ENCODE measurements around the gene GTF2E1. TPM values are rescaled to one million over a fixed set of nuclear protein-coding genes. Genes with fewer than 3 reads are reported as not detected.
"Not testable (repeated sequence)": the region's sequence is repeated elsewhere in the genome, so short reads cannot be mapped to it uniquely, and the experiment has no call there.

Gene GTF2E1
- total RNA-seq, 4 donors from 2014 or later = 5.2 to 16.4 (median 7.5) TPM

GRCh38 chr3:120730576-120731542, 11.7 kb upstream of the GTF2E1 start:
- DNase-seq (ENCODE audit: low spot score in 2 of 2) = no peak
- Histone ChIP-seq H3K27ac (no peak overlapping the region), H3K36me3 (peaks cover 6% of the 10 kb centered on the region), H3K27me3 (no peaks in the 10 kb centered on the region), H3K9me3 (no peaks in the 10 kb centered on the region), H3K4me3 (no peak overlapping the region), H3K4me1 (no peaks in the 10 kb centered on the region)
- 92% methylated on average over 4 of the region's 4 CpGs for WGBS
- TF ChIP-seq EP300 (IDR thresholded peaks at IDR 0.05) = no peak
- TF ChIP-seq, protein P1, sequence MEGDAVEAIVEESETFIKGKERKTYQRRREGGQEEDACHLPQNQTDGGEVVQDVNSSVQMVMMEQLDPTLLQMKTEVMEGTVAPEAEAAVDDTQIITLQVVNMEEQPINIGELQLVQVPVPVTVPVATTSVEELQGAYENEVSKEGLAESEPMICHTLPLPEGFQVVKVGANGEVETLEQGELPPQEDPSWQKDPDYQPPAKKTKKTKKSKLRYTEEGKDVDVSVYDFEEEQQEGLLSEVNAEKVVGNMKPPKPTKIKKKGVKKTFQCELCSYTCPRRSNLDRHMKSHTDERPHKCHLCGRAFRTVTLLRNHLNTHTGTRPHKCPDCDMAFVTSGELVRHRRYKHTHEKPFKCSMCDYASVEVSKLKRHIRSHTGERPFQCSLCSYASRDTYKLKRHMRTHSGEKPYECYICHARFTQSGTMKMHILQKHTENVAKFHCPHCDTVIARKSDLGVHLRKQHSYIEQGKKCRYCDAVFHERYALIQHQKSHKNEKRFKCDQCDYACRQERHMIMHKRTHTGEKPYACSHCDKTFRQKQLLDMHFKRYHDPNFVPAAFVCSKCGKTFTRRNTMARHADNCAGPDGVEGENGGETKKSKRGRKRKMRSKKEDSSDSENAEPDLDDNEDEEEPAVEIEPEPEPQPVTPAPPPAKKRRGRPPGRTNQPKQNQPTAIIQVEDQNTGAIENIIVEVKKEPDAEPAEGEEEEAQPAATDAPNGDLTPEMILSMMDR (IDR thresholded peaks at IDR 0.05) = no peak
- TF ChIP-seq POLR2AphosphoS5 (IDR thresholded peaks at IDR 0.05) = no peak

DNA sequence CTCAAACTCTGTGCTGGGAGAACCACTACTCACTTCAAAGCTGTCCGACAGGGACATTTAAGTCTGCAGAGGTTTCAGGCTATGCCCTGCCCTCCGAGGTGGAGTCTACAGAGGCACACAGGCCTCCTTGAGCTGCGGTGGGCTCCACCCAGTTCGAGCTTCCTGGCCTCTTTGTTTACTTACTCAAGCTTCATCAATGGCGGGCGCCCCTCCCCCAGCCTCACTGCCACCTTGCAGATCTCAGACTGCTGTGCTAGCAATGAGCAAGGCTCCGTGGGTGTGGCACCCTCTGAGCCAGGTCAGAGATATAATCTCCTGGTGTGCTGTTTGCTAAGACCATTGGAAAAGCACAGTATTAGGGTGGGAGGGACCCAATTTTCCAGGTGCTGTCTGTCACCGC, 4.5 kb upstream of the GTF2E1 start:
- not testable (repeated sequence) for H3K27ac ChIP-seq; DNase-seq (ENCODE audit: low spot score in 2 of 2); H3K36me3 ChIP-seq; H3K9me3 ChIP-seq; H3K4me3 ChIP-seq; H3K27me3 ChIP-seq; H3K4me1 ChIP-seq
- 96% methylated on average over 8 of the region's 8 CpGs for WGBS

DNA sequence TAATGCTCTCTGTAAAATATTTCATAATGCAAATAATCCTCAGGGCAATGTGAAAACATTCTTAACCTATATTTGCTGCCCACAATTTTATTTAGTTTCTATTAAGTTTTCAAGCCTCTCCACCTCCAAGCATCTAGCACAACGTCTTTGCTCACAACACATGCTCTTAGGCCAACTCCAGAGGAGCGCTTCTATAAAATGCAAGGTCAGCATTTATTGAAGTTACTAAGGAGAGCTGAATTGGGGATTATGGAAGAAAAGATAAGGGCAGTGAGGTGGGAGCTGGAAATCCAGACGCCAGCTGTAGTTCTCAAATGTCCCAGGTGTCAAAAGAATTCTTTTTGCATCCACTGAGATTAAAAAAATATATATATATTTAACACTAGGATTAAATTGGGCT, 1.2 kb upstream of the GTF2E1 start:
- Histone ChIP-seq H3K4me3 (peak overlapping the region; percentile 76), H3K36me3 (peaks cover 7% of the 10 kb centered on the region), H3K27me3 (no peaks in the 10 kb centered on the region), H3K27ac (no peak overlapping the region), H3K9me3 (no peaks in the 10 kb centered on the region), H3K4me1 (peaks cover 21% of the 10 kb centered on the region)
- WGBS = 47% methylated on average over 3 of the region's 3 CpGs
- TF ChIP-seq POLR2A (IDR thresholded peaks at IDR 0.05) = no peak
- TF ChIP-seq EP300 (IDR thresholded peaks at IDR 0.05) = no peak
- TF ChIP-seq, protein P1 (IDR thresholded peaks at IDR 0.05) = no peak
- TF ChIP-seq POLR2AphosphoS5 (IDR thresholded peaks at IDR 0.05) = no peak
- DNase-seq (ENCODE audit: low spot score in 2 of 2) = no peak

GRCh38 chr3:120741837-120742197, 727 bp upstream of the GTF2E1 start:
- no peak for TF ChIP-seq POLR2A (IDR thresholded peaks at IDR 0.05)
- TF ChIP-seq POLR2AphosphoS5 (IDR thresholded peaks at IDR 0.05) = peak in 1 of 3 donors; percentile 7
- no peak for DNase-seq (ENCODE audit: low spot score in 2 of 2)
- Histone ChIP-seq H3K36me3 (peaks cover 7% of the 10 kb centered on the region), H3K4me1 (peaks cover 21% of the 10 kb centered on the region), H3K27ac (peak overlapping the region; percentile 95), H3K27me3 (no peaks in the 10 kb centered on the region), H3K9me3 (no peaks in the 10 kb centered on the region), H3K4me3 (peak overlapping the region; percentile 76)
- WGBS = 6% methylated on average over 10 of the region's 10 CpGs

DNA sequence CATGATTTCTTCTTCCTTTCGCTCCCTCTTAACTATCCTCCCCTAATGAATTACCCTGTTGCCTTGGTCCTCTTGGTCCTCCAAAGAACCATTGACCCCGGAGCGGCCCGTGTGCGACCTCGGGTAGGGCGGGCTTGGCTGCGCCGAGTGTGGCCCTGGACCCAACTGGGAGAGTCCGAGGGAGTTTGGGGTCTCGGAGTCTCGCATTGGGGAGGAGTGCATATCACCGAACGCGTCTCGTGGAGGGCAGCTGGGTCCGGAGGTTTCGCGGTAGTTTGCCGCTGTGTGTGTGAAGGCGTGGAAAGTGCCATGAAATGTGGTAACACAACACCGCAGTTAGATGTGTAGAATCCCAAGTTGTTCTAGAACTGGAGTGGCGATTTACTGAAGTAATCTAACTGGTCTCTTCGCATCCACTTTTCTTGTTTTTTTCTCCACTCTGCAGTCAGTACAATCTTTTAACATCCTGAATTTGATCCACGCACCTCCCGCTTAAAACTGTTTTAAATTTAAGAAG, 363 bp downstream of the GTF2E1 start:
- TF ChIP-seq, protein P1 (IDR thresholded peaks at IDR 0.05) = no peak
- TF ChIP-seq POLR2A (IDR thresholded peaks at IDR 0.05) = no peak
- TF ChIP-seq POLR2AphosphoS5 (IDR thresholded peaks at IDR 0.05) = no peak
- TF ChIP-seq EP300 (IDR thresholded peaks at IDR 0.05) = no peak
- Histone ChIP-seq H3K4me3 (peak overlapping the region; percentile 76), H3K27ac (peak overlapping the region; percentile 95), H3K4me1 (peaks cover 21% of the 10 kb centered on the region), H3K27me3 (no peaks in the 10 kb centered on the region), H3K36me3 (peaks cover 1% of the 10 kb centered on the region), H3K9me3 (no peaks in the 10 kb centered on the region)
- WGBS = 0% methylated on average over 22 of the region's 26 CpGs
- DNase-seq (ENCODE audit: low spot score in 2 of 2) = peak in 1 of 2 donors; percentile 77

GRCh38 chr3:120743556-120744195, 1.1 kb downstream of the GTF2E1 start:
- TF ChIP-seq EP300 (IDR thresholded peaks at IDR 0.05) (no peak), POLR2AphosphoS5 (IDR thresholded peaks at IDR 0.05) (no peak), POLR2A (IDR thresholded peaks at IDR 0.05) (no peak)
- Histone ChIP-seq H3K27ac (peak overlapping the region; percentile 95), H3K4me1 (peaks cover 21% of the 10 kb centered on the region), H3K9me3 (no peaks in the 10 kb centered on the region), H3K36me3 (no peaks in the 10 kb centered on the region), H3K27me3 (no peaks in the 10 kb centered on the region), H3K4me3 (peak overlapping the region; percentile 76)
- 48% methylated on average over 6 of the region's 6 CpGs for WGBS
- DNase-seq (ENCODE audit: low spot score in 2 of 2) = no peak

Measured in suprapubic skin (tissue), 4 donors.